ENCODE data around the gene DCLK1.

The DCLK1 gene

DNA sequence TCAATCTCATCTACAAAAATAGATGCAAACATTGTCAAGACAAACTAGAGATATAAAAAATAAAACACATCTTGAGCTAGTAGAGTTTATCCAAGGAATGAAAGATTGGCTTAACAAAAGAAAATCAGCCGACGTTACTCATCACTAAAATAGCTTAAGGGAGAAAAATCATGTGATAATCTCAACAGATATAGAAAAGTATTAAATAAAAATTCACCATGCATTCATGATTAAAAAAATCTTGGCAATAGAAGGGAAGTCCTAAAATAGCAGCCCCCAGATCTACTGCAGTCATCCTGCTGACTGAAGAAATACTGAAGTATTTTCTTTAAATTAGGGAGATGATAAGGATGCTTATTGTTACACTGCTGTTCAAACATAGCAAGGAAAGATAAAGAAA, 12.6 kb upstream of the DCLK1 start:
- Histone ChIP-seq H3K4me1 (ENCODE audit: insufficient read depth, poor library complexity, severe bottlenecking) (peaks cover 5% of the 10 kb centered on the region), H3K4me3 (ENCODE audit: severe bottlenecking) (no peak overlapping the region), H3K27me3 (ENCODE audit: insufficient read depth, poor library complexity, severe bottlenecking) (no peaks in the 10 kb centered on the region), H3K36me3 (ENCODE audit: low read depth) (no peaks in the 10 kb centered on the region), H3K9me3 (ENCODE audit: severe bottlenecking) (no peaks in the 10 kb centered on the region), H3K27ac (ENCODE audit: poor library complexity, severe bottlenecking) (no peak overlapping the region)
- ATAC-seq (ENCODE audit: low read depth) (no peak), DNase-seq (ENCODE audit: low spot score) (no peak)
- TF ChIP-seq CTCF (IDR thresholded peaks at IDR 0.05; ENCODE audit: poor library complexity, severe bottlenecking), result no peak

DNA sequence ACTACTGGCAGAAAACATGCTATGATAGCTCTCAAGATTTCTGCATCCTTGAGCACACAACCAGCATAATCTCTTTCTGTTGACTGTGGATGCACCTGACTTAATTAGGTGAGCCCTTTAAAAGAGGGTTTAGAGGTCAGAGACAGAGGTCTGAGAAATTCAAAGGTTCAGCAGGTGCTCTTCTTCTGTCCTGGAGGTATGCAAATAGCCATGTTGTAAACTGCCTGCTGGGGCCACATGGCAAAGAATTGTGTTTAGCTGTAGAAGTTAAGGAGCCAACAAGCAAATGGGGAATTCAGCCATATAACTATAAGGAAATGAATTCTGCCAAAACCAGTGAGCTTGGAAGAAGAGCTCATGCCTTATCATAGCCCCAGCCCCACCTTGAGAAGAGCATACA, 11.6 kb upstream of the DCLK1 start:
- Histone ChIP-seq H3K27me3 (ENCODE audit: insufficient read depth, poor library complexity, severe bottlenecking) (no peaks in the 10 kb centered on the region), H3K27ac (ENCODE audit: poor library complexity, severe bottlenecking) (no peak overlapping the region), H3K4me1 (ENCODE audit: insufficient read depth, poor library complexity, severe bottlenecking) (no peaks in the 10 kb centered on the region), H3K9me3 (ENCODE audit: severe bottlenecking) (no peaks in the 10 kb centered on the region), H3K4me3 (ENCODE audit: severe bottlenecking) (no peak overlapping the region), H3K36me3 (ENCODE audit: low read depth) (no peaks in the 10 kb centered on the region)
- ATAC-seq (ENCODE audit: low read depth), result no peak
- DNase-seq (ENCODE audit: low spot score), result no peak
- TF ChIP-seq CTCF (IDR thresholded peaks at IDR 0.05; ENCODE audit: poor library complexity, severe bottlenecking), result no peak

GRCh38 chr13:36135876-36136275, 4.7 kb upstream of the DCLK1 start:
- ATAC-seq (ENCODE audit: low read depth), result no peak
- TF ChIP-seq CTCF (IDR thresholded peaks at IDR 0.05; ENCODE audit: poor library complexity, severe bottlenecking), result no peak
- H3K27ac ChIP-seq (ENCODE audit: poor library complexity, severe bottlenecking), result no peak overlapping the region
- H3K36me3 ChIP-seq (ENCODE audit: low read depth), result no peaks in the 10 kb centered on the region
- no peak for DNase-seq (ENCODE audit: low spot score)
- H3K4me3 ChIP-seq (ENCODE audit: severe bottlenecking), result no peak overlapping the region
- no peaks in the 10 kb centered on the region for H3K9me3 ChIP-seq (ENCODE audit: severe bottlenecking)
- H3K4me1 ChIP-seq (ENCODE audit: insufficient read depth, poor library complexity, severe bottlenecking), result no peaks in the 10 kb centered on the region
- H3K27me3 ChIP-seq (ENCODE audit: insufficient read depth, poor library complexity, severe bottlenecking), result no peaks in the 10 kb centered on the region

DNA sequence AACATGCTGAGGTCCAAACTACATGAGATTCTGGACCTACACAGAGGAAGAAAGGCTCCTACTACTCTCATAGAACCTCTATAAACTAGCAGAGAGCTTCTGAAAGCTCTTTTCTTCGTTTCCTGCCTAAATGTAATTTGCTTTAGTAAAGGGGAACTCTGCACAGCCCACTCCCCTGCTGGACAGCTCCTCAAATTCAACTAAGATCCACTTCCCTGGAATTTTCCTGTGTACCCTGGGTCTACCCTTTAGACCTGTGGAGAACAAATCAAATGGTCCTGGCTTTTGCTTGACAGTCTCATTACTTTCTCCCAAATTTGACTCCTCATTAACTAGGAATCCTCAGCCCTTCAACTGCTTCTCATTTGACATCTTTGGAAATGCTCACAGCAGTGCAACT, 3.5 kb upstream of the DCLK1 start:
- no peak overlapping the region for H3K27ac ChIP-seq (ENCODE audit: poor library complexity, severe bottlenecking)
- no peak for TF ChIP-seq CTCF (IDR thresholded peaks at IDR 0.05; ENCODE audit: poor library complexity, severe bottlenecking)
- no peaks in the 10 kb centered on the region for H3K36me3 ChIP-seq (ENCODE audit: low read depth)
- no peaks in the 10 kb centered on the region for H3K9me3 ChIP-seq (ENCODE audit: severe bottlenecking)
- ATAC-seq (ENCODE audit: low read depth) (no peak), DNase-seq (ENCODE audit: low spot score) (no peak)
- no peaks in the 10 kb centered on the region for H3K4me1 ChIP-seq (ENCODE audit: insufficient read depth, poor library complexity, severe bottlenecking)
- H3K4me3 ChIP-seq (ENCODE audit: severe bottlenecking), result no peak overlapping the region
- H3K27me3 ChIP-seq (ENCODE audit: insufficient read depth, poor library complexity, severe bottlenecking), result peaks cover 8% of the 10 kb centered on the region

DNA sequence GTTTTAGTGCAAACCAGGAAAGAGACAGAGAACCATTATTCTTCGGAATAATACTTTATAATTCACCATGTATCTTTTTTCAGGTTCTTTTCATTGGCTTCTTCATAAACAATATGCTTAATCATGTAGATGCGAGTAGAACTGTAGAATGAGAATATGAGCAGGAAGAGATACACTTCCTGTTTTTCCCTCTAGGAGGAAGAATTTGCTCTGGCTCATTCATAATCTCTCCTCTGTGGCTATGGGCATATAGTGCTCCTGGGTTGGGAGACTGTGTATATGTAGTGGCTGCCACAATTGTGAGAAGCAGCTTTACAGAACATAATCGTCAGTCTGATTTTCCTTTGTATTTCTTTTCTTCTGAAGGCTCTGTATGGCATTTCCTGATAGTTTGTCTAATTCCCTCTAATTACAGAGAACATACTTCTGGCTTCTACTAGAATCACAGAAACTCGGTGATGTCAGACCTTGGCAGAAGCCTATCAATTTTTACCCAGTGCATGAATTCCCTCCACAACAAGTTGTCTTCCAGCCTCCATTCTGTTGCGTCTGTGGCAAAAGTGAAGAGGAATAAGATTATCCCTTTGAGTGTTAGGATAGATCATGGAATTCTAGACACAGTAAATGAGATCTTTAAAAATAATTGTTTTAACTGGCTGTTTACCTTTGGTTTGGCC, 2.9 kb upstream of the DCLK1 start:
- no peak for DNase-seq (ENCODE audit: low spot score)

More for the DNA sequence above, 2.9 kb upstream of the DCLK1 start:
- H3K36me3 ChIP-seq (ENCODE audit: low read depth), result no peaks in the 10 kb centered on the region
- H3K27ac ChIP-seq (ENCODE audit: poor library complexity, severe bottlenecking), result no peak overlapping the region
- no peak overlapping the region for H3K4me3 ChIP-seq (ENCODE audit: severe bottlenecking)
- peaks cover 8% of the 10 kb centered on the region for H3K27me3 ChIP-seq (ENCODE audit: insufficient read depth, poor library complexity, severe bottlenecking)
- ATAC-seq (ENCODE audit: low read depth), result no peak
- no peak for TF ChIP-seq CTCF (IDR thresholded peaks at IDR 0.05; ENCODE audit: poor library complexity, severe bottlenecking)
- no peaks in the 10 kb centered on the region for H3K4me1 ChIP-seq (ENCODE audit: insufficient read depth, poor library complexity, severe bottlenecking)
- no peaks in the 10 kb centered on the region for H3K9me3 ChIP-seq (ENCODE audit: severe bottlenecking)
